IMR-90 (cell line): ENCODE measurements around the gene PGLYRP3. TPM values are rescaled to one million over a fixed set of nuclear protein-coding genes. Genes with fewer than 3 reads are reported as not detected.

Experiments used
- ATAC-seq: fragments of 200-7000 bp; cut with Tn5 transposase; 2 replicates; pipeline ENCODE4 v1.9.1; 2020; ENCODE audit warnings: low read depth, mild to moderate bottlenecking, moderate library complexity
- BruUV-seq: library from RNA; stranded (reverse); fragments of 400-500 nt; replicated peaks from 2 replicates; lab custom pipeline; 2021; lab: Mats Ljungman, UMichigan
- CTCF ChIA-PET: fragments of 300-600 bp; formaldehyde crosslinking; extraction: SDS; loops from one replicate; lab custom pipeline; 2021; ENCODE audit warnings: antibody characterized with exemption; lab: Yijun Ruan, JAX
- POLR2A ChIA-PET: fragments of 300-600 bp; sonication (Branson Sonifier 250); formaldehyde crosslinking; loops from one replicate; lab custom pipeline; 2022; ENCODE audit warnings: antibody characterized with exemption; ENCODE audit not compliant: unreplicated experiment; lab: Charles Lee
- DNase-seq: peaks from one replicate; pipeline ENCODE4 v3.0.0; 2013
- H2AFZ ChIP-seq: replicated peaks from 2 replicates; pipeline ENCODE3; 2013; ENCODE audit warnings: low read length, mild to moderate bottlenecking; ENCODE audit not compliant: poor library complexity
- H2AK5ac ChIP-seq: 2 replicates; pipeline ENCODE4 v1.6.1; 2013; ENCODE audit warnings: low read depth, low read length, inconsistent platforms
- H2AK9ac ChIP-seq: replicated peaks from 2 replicates; pipeline ENCODE3; 2013; ENCODE audit warnings: mild to moderate bottlenecking, low read depth, low read length, moderate library complexity; ENCODE audit not compliant: poor library complexity
- H2BK120ac ChIP-seq: 2 replicates; pipeline ENCODE4 v1.6.1; 2013; ENCODE audit warnings: low read depth, low read length, inconsistent platforms
- H2BK15ac ChIP-seq: 3 replicates; pipeline ENCODE4 v1.6.1; 2013; ENCODE audit warnings: low read depth, low read length, inconsistent platforms
- H2BK20ac ChIP-seq: 2 replicates; pipeline ENCODE4 v1.6.1; 2013; ENCODE audit warnings: low read depth, mild to moderate bottlenecking, inconsistent platforms, low read length, moderate library complexity
- H2BK5ac ChIP-seq: 2 replicates; pipeline ENCODE4 v1.6.1; 2013; ENCODE audit warnings: mild to moderate bottlenecking, low read depth, low read length, inconsistent platforms; ENCODE audit not compliant: poor library complexity, severe bottlenecking
- H3K14ac ChIP-seq: replicated peaks from 2 replicates; pipeline ENCODE4 v1.6.1; 2013; ENCODE audit warnings: low read depth, low read length, inconsistent platforms
- H3K18ac ChIP-seq: 2 replicates; pipeline ENCODE4 v1.6.1; 2013; ENCODE audit warnings: low read depth, low read length, control low read depth
- H3K23ac ChIP-seq: 2 replicates; pipeline ENCODE4 v1.6.1; 2013; ENCODE audit warnings: low read depth, low read length, inconsistent platforms
- H3K27ac ChIP-seq: 2 replicates; pipeline ENCODE4 v1.5.1; 2013; ENCODE audit warnings: mild to moderate bottlenecking, control low read depth, low read length; ENCODE audit not compliant: insufficient read depth
- H3K27me3 ChIP-seq: 2 replicates; pipeline ENCODE4 v1.6.1; 2013; ENCODE audit warnings: low read length; ENCODE audit not compliant: control insufficient read depth, insufficient read depth
- H3K36me3 ChIP-seq: 2 replicates; pipeline ENCODE4 v1.6.1; 2013; ENCODE audit warnings: low read length, mixed read lengths; ENCODE audit not compliant: control insufficient read depth, insufficient read depth
- H3K4ac ChIP-seq: 2 replicates; pipeline ENCODE4 v1.6.1; 2013; ENCODE audit warnings: low read depth, low read length, inconsistent platforms
- H3K4me1 ChIP-seq: 2 replicates; pipeline ENCODE4 v1.6.1; 2013; ENCODE audit warnings: low read length, mixed read lengths; ENCODE audit not compliant: control insufficient read depth, insufficient read depth
- H3K4me2 ChIP-seq: 2 replicates; pipeline ENCODE4 v1.6.1; 2013; ENCODE audit warnings: low read depth, mild to moderate bottlenecking, control low read depth, low read length, moderate library complexity
- H3K4me3 ChIP-seq: 2 replicates; pipeline ENCODE4 v1.5.1; 2013; ENCODE audit warnings: low read depth, mild to moderate bottlenecking, control low read depth, low read length, moderate library complexity; ENCODE audit not compliant: insufficient read depth
- H3K56ac ChIP-seq: 2 replicates; pipeline ENCODE4 v1.6.1; 2013; ENCODE audit warnings: low read length, inconsistent platforms; ENCODE audit not compliant: insufficient read depth; ENCODE audit errors: extremely low read depth
- H3K79me1 ChIP-seq, 2 experiments: 2 replicates each; pipeline ENCODE4 v1.6.1; 2013; ENCODE audit warnings: low read length in 2 of 2, inconsistent platforms in 1 of 2, low read depth in 1 of 2
- H3K9ac ChIP-seq: 2 replicates; pipeline ENCODE4 v1.6.1; 2013; ENCODE audit warnings: low read depth, low read length, control low read depth
- H3K9me1 ChIP-seq: 2 replicates; pipeline ENCODE4 v1.6.1; 2013; ENCODE audit warnings: low read length, inconsistent platforms; ENCODE audit not compliant: insufficient read depth
- H3K9me3 ChIP-seq: 2 replicates; pipeline ENCODE4 v1.6.1; 2013; ENCODE audit warnings: low read length; ENCODE audit not compliant: control insufficient read depth, insufficient read depth
- H4K20me1 ChIP-seq: 2 replicates; pipeline ENCODE4 v1.6.1; 2013; ENCODE audit warnings: low read length, inconsistent platforms; ENCODE audit not compliant: insufficient read depth
- H4K5ac ChIP-seq: 2 replicates; pipeline ENCODE4 v1.6.1; 2013; ENCODE audit warnings: mild to moderate bottlenecking, low read depth, low read length, control low read depth
- H4K8ac ChIP-seq, 2 experiments: 2 replicates each; pipeline ENCODE4 v1.6.1; 2013; ENCODE audit warnings: low read depth in 2 of 2, low read length in 2 of 2, control low read depth in 1 of 2, inconsistent platforms in 1 of 2
- H4K91ac ChIP-seq: 2 replicates; pipeline ENCODE4 v1.6.1; 2013; ENCODE audit warnings: low read depth, low read length, inconsistent platforms; ENCODE audit not compliant: insufficient read depth
- BHLHE40 ChIP-seq: fragments of 150-350 bp; IDR thresholded peaks from 2 replicates; pipeline ENCODE4 v1.6.1; 2016; ENCODE audit warnings: mild to moderate bottlenecking, low read depth, low read length
- CEBPB ChIP-seq: IDR thresholded peaks from 2 replicates; pipeline ENCODE4 v1.6.1; 2012; ENCODE audit warnings: low read depth, low read length, improper control_type of control experiment
- CHD1 ChIP-seq: IDR thresholded peaks from 2 replicates; pipeline ENCODE4 v1.6.1; 2012; ENCODE audit warnings: low read depth, low read length, improper control_type of control experiment
- FOS ChIP-seq: fragments of 150-350 bp; IDR thresholded peaks from 2 replicates; pipeline ENCODE4 v1.6.1; 2016; ENCODE audit warnings: low read depth, low read length
- MAFK ChIP-seq: IDR thresholded peaks from 2 replicates; pipeline ENCODE4 v1.6.1; 2012; ENCODE audit warnings: low read depth, low read length, improper control_type of control experiment
- MAZ ChIP-seq: IDR thresholded peaks from 2 replicates; pipeline ENCODE4 v1.6.1; 2012; ENCODE audit warnings: low read depth, mild to moderate bottlenecking, low read length, improper control_type of control experiment, moderate library complexity, borderline replicate concordance
- MXI1 ChIP-seq: IDR thresholded peaks from 2 replicates; pipeline ENCODE4 v1.6.1; 2012; ENCODE audit warnings: low read depth, mild to moderate bottlenecking, low read length, moderate library complexity, borderline replicate concordance
- NFE2L2 ChIP-seq: fragments of 150-350 bp; IDR thresholded peaks from 2 replicates; pipeline ENCODE4 v1.6.1; 2016; ENCODE audit warnings: low read depth, mild to moderate bottlenecking, low read length
- POLR2A ChIP-seq: IDR thresholded peaks from 2 replicates; pipeline ENCODE4 v1.6.1; 2012; ENCODE audit warnings: mild to moderate bottlenecking, low read depth, low read length
- RAD21 ChIP-seq: IDR thresholded peaks from 2 replicates; pipeline ENCODE4 v1.6.1; 2012; ENCODE audit warnings: low read length, improper control_type of control experiment
- RCOR1 ChIP-seq: IDR thresholded peaks from 2 replicates; pipeline ENCODE4 v1.6.1; 2012; ENCODE audit warnings: mild to moderate bottlenecking, low read length, improper control_type of control experiment; ENCODE audit not compliant: insufficient replicate concordance
- RFX5 ChIP-seq: IDR thresholded peaks from 2 replicates; pipeline ENCODE4 v1.8.0; 2012; ENCODE audit warnings: low read depth, mild to moderate bottlenecking, low read length, moderate library complexity
- SMC3 ChIP-seq: fragments of 150-350 bp; IDR thresholded peaks from 2 replicates; pipeline ENCODE4 v1.6.1; 2016; ENCODE audit warnings: low read depth, mild to moderate bottlenecking, antibody characterized with exemption, low read length, moderate library complexity
- WGBS, 2 experiments: methylation state at CpG; one replicate each; pipeline versions ENCODE4 v1.1.5 to v1.1.7; 2013; ENCODE audit warnings: missing lambda C conversion rate in 2 of 2; ENCODE audit not compliant: insufficient read length in 1 of 2; ENCODE audit errors: extremely low coverage in 2 of 2; 5-methylcytosine and 5-hydroxymethylcytosine counted together
- dilution Hi-C: fragments of 300-500 bp; cut with HindIII; formaldehyde crosslinking; loops from one replicate; pipeline ENCODE4 v1.14.3; 2018; ENCODE audit warnings: low sequenced_read_pairs; ENCODE audit not compliant: unreplicated experiment
- in situ Hi-C: fragments of 300-500 bp; cut with MboI; formaldehyde crosslinking; loops from 3 replicates; pipeline ENCODE4 v1.14.3; 2019; ENCODE audit warnings: low sequenced_read_pairs, inconsistent platforms, mixed read lengths
- intact Hi-C: fragments of 100-400 bp; cut with micrococcal nuclease; formaldehyde crosslinking; loops from 2 replicates; pipeline ENCODE4 v1.10.0; 2022
- polyA plus RNA-seq, 3 experiments: library from polyadenylated mRNA; depleted of rRNA; stranded (reverse); fragments of >200 nt; gene quantifications; 2 replicates each; pipeline ENCODE4 v1.2.3, GENCODE V29; 2012; ENCODE audit warnings: low replicate concordance in 1 of 3
- total RNA-seq: library from RNA; depleted of rRNA; stranded (reverse); fragments of >200 nt; gene quantifications from 2 replicates; pipeline ENCODE4 v1.2.3, GENCODE V29; 2012
- TF ChIP-seq, protein P1 (sequence below): fragments of 150-350 bp; IDR thresholded peaks from 2 replicates; pipeline ENCODE4 v1.6.1; 2016; ENCODE audit warnings: low read depth, mild to moderate bottlenecking, low read length, moderate library complexity, borderline replicate concordance
- TF ChIP-seq, protein P2 (sequence below): fragments of 150-350 bp; IDR thresholded peaks from 2 replicates; pipeline ENCODE4 v1.6.1; 2017; ENCODE audit warnings: mild to moderate bottlenecking, antibody characterized with exemption, low read length, low read depth
- TF ChIP-seq, protein P3 (sequence below): conservative IDR thresholded peaks from 2 replicates; pipeline ENCODE4 v1.5.1; 2012; ENCODE audit warnings: mild to moderate bottlenecking, low read depth, low read length, improper control_type of control experiment

PGLYRP3 gene
- total and polyA plus RNA-seq, 2 of the 4 experiments (the other 2 are of a cell fraction), result not detected

DNA sequence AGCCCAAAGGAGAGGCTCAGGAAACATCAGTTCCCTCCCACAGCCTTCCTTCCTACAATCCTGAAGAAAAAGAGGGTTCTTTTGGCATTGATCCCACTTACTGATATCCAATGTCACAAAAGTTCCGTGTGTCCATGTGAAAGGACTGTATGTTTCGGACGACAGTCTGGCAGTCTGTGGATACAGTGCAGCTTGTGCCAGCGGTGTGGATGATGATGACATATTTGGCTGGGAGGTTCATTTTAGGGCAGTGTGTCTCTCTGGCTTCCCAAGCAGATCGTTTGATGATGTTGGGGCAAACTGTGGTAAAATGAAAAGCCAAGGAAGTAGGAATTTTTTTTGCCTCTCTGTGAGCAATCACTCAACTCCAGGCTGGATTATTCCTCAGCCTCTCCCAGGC lies 10.4 kb downstream of the PGLYRP3 start:
- Histone ChIP-seq H4K5ac (no peak overlapping the region), H2AFZ (no peak overlapping the region), H2AK5ac (no peak overlapping the region), H3K23ac (no peak overlapping the region), H3K79me1 (no peaks in the 10 kb centered on the region), H3K56ac (no peak overlapping the region), H2BK120ac (no peak overlapping the region), H2AK9ac (no peak overlapping the region), H4K91ac (no peak overlapping the region), H3K9me1 (no peaks in the 10 kb centered on the region), H3K4me1 (no peaks in the 10 kb centered on the region), H4K20me1 (no peaks in the 10 kb centered on the region), H2BK20ac (no peak overlapping the region), H3K27ac (no peak overlapping the region), H3K4ac (no peak overlapping the region), H3K36me3 (no peaks in the 10 kb centered on the region), H4K8ac (no peak overlapping the region), H2BK5ac (no peak overlapping the region), H3K9ac (no peak overlapping the region), H2BK15ac (no peak overlapping the region), H3K4me2 (no peak overlapping the region), H3K27me3 (no peaks in the 10 kb centered on the region), H3K18ac (no peak overlapping the region), H3K14ac (no peak overlapping the region), H3K4me3 (no peak overlapping the region), H3K9me3 (no peaks in the 10 kb centered on the region)
- CTCF ChIA-PET, result no interaction called here
- ATAC-seq (no peak), DNase-seq (no peak)
- intact Hi-C loops (no loop called here), dilution Hi-C loops (no loop called here), in situ Hi-C loops (no loop called here)
- no TSS peak for BruUV-seq
- WGBS, 2 experiments, result 0% methylated on average over 1 of the region's 5 CpGs; no CpG with 5 or more reads in 1 of the 2 experiments
- POLR2A ChIA-PET, result no interaction called here
- TF ChIP-seq CHD1 (no peak), SMC3 (no peak), RFX5 (no peak), CEBPB (no peak), MXI1 (no peak), RAD21 (no peak), NFE2L2 (no peak), MAFK (no peak), FOS (no peak), POLR2A (no peak), BHLHE40 (no peak), MAZ (no peak), RCOR1 (no peak)
- TF ChIP-seq, protein P1, sequence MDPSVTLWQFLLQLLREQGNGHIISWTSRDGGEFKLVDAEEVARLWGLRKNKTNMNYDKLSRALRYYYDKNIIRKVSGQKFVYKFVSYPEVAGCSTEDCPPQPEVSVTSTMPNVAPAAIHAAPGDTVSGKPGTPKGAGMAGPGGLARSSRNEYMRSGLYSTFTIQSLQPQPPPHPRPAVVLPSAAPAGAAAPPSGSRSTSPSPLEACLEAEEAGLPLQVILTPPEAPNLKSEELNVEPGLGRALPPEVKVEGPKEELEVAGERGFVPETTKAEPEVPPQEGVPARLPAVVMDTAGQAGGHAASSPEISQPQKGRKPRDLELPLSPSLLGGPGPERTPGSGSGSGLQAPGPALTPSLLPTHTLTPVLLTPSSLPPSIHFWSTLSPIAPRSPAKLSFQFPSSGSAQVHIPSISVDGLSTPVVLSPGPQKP, result no peak
- TF ChIP-seq, protein P2, sequence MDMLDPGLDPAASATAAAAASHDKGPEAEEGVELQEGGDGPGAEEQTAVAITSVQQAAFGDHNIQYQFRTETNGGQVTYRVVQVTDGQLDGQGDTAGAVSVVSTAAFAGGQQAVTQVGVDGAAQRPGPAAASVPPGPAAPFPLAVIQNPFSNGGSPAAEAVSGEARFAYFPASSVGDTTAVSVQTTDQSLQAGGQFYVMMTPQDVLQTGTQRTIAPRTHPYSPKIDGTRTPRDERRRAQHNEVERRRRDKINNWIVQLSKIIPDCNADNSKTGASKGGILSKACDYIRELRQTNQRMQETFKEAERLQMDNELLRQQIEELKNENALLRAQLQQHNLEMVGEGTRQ, result no peak
- TF ChIP-seq, protein P3, sequence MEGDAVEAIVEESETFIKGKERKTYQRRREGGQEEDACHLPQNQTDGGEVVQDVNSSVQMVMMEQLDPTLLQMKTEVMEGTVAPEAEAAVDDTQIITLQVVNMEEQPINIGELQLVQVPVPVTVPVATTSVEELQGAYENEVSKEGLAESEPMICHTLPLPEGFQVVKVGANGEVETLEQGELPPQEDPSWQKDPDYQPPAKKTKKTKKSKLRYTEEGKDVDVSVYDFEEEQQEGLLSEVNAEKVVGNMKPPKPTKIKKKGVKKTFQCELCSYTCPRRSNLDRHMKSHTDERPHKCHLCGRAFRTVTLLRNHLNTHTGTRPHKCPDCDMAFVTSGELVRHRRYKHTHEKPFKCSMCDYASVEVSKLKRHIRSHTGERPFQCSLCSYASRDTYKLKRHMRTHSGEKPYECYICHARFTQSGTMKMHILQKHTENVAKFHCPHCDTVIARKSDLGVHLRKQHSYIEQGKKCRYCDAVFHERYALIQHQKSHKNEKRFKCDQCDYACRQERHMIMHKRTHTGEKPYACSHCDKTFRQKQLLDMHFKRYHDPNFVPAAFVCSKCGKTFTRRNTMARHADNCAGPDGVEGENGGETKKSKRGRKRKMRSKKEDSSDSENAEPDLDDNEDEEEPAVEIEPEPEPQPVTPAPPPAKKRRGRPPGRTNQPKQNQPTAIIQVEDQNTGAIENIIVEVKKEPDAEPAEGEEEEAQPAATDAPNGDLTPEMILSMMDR, result no peak
